ENCODE measurements around the gene ABLIM3. TPM values are rescaled to one million over a fixed set of nuclear protein-coding genes. Genes with fewer than 3 reads are reported as not detected.

ABLIM3 gene
- total RNA-seq, 4 donors from 2014 or later: 10.5 to 30.4 (median 22.3) TPM

GRCh38 chr5:149161850-149162249 lies 20.6 kb downstream of the ABLIM3 start:
- no peak overlapping the region for H3K27ac ChIP-seq
- intact Hi-C loops (cut with DNase I): no loop called here
- H3K4me1 ChIP-seq: peaks cover 0 to 3% of the 10 kb centered on the region in 2 donors

GRCh38 chr5:149162401-149163084 lies 21.2 kb downstream of the ABLIM3 start:
- H3K36me3 ChIP-seq: no peaks in the 10 kb centered on the region

More at GRCh38 chr5:149161850-149162249, 20.6 kb downstream of the ABLIM3 start:
- TF ChIP-seq CTCF (IDR thresholded peaks at IDR 0.05) (no peak), POLR2A (IDR thresholded peaks at IDR 0.05) (no peak)
- H3K36me3 ChIP-seq: no peaks in the 10 kb centered on the region
- no peaks in the 10 kb centered on the region for H3K9me3 ChIP-seq
- DNase-seq: no peak
- H3K27me3 ChIP-seq: no peaks in the 10 kb centered on the region
- 93 to 95% methylated on average over 5 of the region's 5 CpGs for WGBS, 2 donors
- H3K4me3 ChIP-seq (replicated peaks in 1 of 3): no peak overlapping the region

DNA sequence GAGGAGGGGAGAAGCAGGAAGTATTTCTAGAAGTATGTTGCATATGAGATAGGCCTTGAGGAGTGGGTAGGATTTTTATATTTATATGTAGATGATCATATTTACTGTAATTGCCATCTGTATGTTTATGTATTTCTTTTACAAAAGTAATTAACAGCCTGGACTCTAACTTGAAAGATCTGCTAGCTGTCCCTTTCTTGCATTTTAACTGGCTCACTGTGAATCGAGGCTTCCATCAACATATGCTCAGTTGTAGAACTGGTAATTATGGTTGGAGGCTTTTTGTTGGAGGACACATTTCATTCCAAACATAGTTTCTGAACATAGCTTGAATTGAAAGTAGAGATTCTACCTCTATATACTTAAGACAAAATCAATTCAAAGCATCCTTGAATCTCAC lies 23.4 kb downstream of the ABLIM3 start:
- no peak overlapping the region for H3K4me3 ChIP-seq (replicated peaks in 1 of 3)
- DNase-seq: no peak
- intact Hi-C loops (cut with DNase I): no loop called here
- H3K27me3 ChIP-seq: no peaks in the 10 kb centered on the region
- no peaks in the 10 kb centered on the region for H3K36me3 ChIP-seq
- peaks cover 0 to 3% of the 10 kb centered on the region in 2 donors for H3K4me1 ChIP-seq
- H3K27ac ChIP-seq: no peak overlapping the region
- TF ChIP-seq CTCF (IDR thresholded peaks at IDR 0.05): no peak
- no peak for TF ChIP-seq POLR2A (IDR thresholded peaks at IDR 0.05)
- 91 to 95% methylated on average over 1 of the region's 1 CpG for WGBS, 2 donors
- no peaks in the 10 kb centered on the region for H3K9me3 ChIP-seq

More at GRCh38 chr5:149162401-149163084, 21.2 kb downstream of the ABLIM3 start:
- Histone ChIP-seq H3K27ac (no peak overlapping the region), H3K4me1 (peaks cover 0 to 3% of the 10 kb centered on the region in 2 donors), H3K9me3 (no peaks in the 10 kb centered on the region), H3K27me3 (no peaks in the 10 kb centered on the region), H3K4me3 (replicated peaks in 1 of 3) (no peak overlapping the region)
- intact Hi-C loops (cut with DNase I): no loop called here
- no peak for TF ChIP-seq CTCF (IDR thresholded peaks at IDR 0.05)
- no peak for TF ChIP-seq POLR2A (IDR thresholded peaks at IDR 0.05)
- no peak for DNase-seq
- WGBS, 2 donors: 73 to 83% methylated on average over 9 of the region's 9 CpGs

DNA sequence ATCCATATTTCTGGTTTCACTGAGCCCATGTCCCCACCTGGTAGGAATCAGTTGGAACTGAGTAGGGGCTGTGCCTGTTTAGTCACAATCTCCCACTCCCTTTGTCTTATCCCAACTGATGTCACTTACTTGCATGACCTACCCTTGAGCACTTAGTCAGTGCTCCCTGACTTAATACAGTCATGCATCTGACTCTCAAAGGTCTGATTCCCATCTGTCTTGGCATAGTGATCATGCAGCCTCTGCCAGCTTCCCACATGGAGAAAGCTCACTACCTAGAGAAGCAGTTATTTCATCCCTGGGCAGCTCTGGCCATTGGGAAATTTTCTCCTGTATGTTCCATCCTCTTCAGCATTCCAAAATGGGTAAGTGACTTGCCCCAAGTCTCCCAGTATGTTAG lies 24.8 kb downstream of the ABLIM3 start:
- DNase-seq: no peak

More for the DNA sequence above, 24.8 kb downstream of the ABLIM3 start:
- H3K4me3 ChIP-seq (replicated peaks in 1 of 3): no peak overlapping the region
- intact Hi-C loops (cut with DNase I): no loop called here
- no peaks in the 10 kb centered on the region for H3K36me3 ChIP-seq
- TF ChIP-seq POLR2A (IDR thresholded peaks at IDR 0.05): no peak
- no peak for TF ChIP-seq CTCF (IDR thresholded peaks at IDR 0.05)
- H3K9me3 ChIP-seq: no peaks in the 10 kb centered on the region
- H3K4me1 ChIP-seq: no peaks in the 10 kb centered on the region
- no peak overlapping the region for H3K27ac ChIP-seq
- H3K27me3 ChIP-seq: no peaks in the 10 kb centered on the region

All from thyroid gland (tissue), 4 donors.